ENCODE results near the gene DLX3. TPM values are rescaled to one million over a fixed set of nuclear protein-coding genes. Genes with fewer than 3 reads are reported as not detected.
A peak's percentile ranks its signal among the peaks of the same experiment; 100 is the strongest.

DLX3 gene
- total RNA-seq, 5 donors from 2014 or later (not counting 1 experiment from before 2014, with no cell fraction given), result not detected

DNA sequence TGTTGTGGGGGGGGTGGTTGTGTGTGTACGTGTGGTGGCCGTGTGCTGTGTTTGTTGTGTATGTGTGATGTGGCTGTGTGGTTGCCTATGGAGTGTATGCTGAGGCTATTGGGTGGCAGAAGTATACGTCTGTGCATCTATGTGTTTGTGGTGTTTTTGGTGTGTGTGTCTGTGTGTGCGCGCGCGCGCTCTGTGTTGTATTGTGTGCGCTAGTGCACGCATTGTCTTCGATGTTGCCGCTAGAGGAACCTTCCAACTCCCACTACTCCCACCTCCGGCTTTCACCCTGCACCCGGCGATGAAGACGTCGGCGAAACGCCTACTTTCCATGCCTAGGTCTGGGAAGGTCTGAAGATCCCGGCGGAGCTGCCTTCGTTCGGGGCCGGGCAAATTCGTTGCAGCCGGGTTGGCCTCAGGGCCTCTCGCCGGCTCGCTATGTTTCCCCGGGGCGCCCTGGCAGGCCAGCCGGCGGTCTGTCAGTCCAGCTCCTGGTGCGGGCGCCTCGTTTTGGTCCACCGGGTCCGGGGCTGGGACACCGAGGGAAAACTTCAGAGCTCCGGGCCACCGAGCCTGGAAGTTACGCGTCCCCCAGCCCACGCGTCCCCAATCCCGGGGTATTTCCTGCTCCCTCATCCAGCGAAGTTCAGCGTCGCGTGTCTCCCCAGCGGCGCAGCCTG lies 31.3 kb downstream of the DLX3 start:
- Mint-ChIP-seq H3K9me3 (no peaks in the 10 kb centered on the region), H3K27ac (peak overlapping the region in 1 of 2 donors; percentile 40), H3K4me1 (peaks cover 35 to 39% (median 35%) of the 10 kb centered on the region in 3 donors), H3K27me3 (peaks cover 70 to 76% of the 10 kb centered on the region in 2 donors), H3K4me3 (peak overlapping the region; percentile 1 to 73 (median 32)), H3K36me3 (no peaks in the 10 kb centered on the region)
- ChIA-PET POLR2A (no interaction called here), CTCF (no interaction called here)
- peaks cover 9 to 30% of the 10 kb centered on the region in 2 experiments for H3K4me1 ChIP-seq (ENCODE audit: control insufficient read depth in 1 of 2, extremely low read depth in 1 of 2, insufficient read depth in 2 of 2, low read length in 2 of 2)
- no peak overlapping the region for H3K27ac ChIP-seq (ENCODE audit: low read length)
- H3K27me3 ChIP-seq (replicated peaks in 1 of 2; ENCODE audit: control insufficient read depth in 2 of 2, extremely low read depth in 1 of 2, insufficient read depth in 2 of 2, low read length in 1 of 2), result peaks cover 22 to 85% of the 10 kb centered on the region in 2 experiments
- no peaks in the 10 kb centered on the region for H3K9me3 ChIP-seq
- H3K36me3 ChIP-seq (ENCODE audit: control insufficient read depth in 2 of 2, extremely low read depth in 1 of 2, insufficient read depth in 1 of 2, low read length in 1 of 2), result no peaks in the 10 kb centered on the region
- no peak for DNase-seq
- ATAC-seq (replicated peaks in 1 of 4), result no peak
- 8% methylated on average over 35 of the region's 52 CpGs for WGBS (ENCODE audit: insufficient coverage)
- peak overlapping the region in 1 of 2 donors; percentile 49 for H3K4me3 ChIP-seq (ENCODE audit: control insufficient read depth in 1 of 2, extremely low read depth in 1 of 2, low read length in 1 of 2)

DNA sequence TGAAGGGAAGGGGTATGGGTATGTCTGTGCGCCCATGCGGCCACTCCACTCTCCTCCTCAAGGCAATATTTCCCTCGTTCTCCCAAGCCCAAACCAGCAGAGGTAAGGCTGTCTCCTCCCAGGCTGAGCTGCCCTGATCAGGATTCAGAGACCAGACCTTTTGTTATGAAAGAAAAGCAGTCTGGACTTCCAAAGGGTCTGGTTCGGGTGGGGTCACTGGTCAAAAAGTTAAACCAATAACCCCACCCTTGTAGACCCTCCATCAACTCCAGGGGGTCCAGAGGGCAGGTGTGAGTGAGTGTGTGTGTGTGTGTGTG lies 31.8 kb downstream of the DLX3 start:
- H3K4me1 ChIP-seq (ENCODE audit: control insufficient read depth in 1 of 2, extremely low read depth in 1 of 2, insufficient read depth in 2 of 2, low read length in 2 of 2), result peaks cover 9 to 26% of the 10 kb centered on the region in 2 experiments
- POLR2A ChIA-PET, result no interaction called here
- CTCF ChIA-PET, result interaction anchor here in 1 of 2 donors (0.6 kb wide), 1 partner anchor 302 kb away, joined by 4 read pairs; no protein-coding TSS in a partner anchor
- Mint-ChIP-seq H3K27me3 (peaks cover 70 to 76% of the 10 kb centered on the region in 2 donors), H3K9me3 (no peaks in the 10 kb centered on the region), H3K4me1 (peaks cover 32 to 38% (median 33%) of the 10 kb centered on the region in 3 donors), H3K4me3 (peak overlapping the region in 1 of 3 donors; percentile 73), H3K36me3 (no peaks in the 10 kb centered on the region), H3K27ac (no peak overlapping the region)
- no peak overlapping the region for H3K4me3 ChIP-seq (ENCODE audit: control insufficient read depth in 1 of 2, extremely low read depth in 1 of 2, low read length in 1 of 2)
- ATAC-seq (replicated peaks in 1 of 4) (no peak), DNase-seq (no peak)
- H3K27ac ChIP-seq (ENCODE audit: low read length), result no peak overlapping the region
- no CpG with 5 or more reads among the region's 4 CpGs for WGBS (ENCODE audit: insufficient coverage)
- H3K27me3 ChIP-seq (replicated peaks in 1 of 2; ENCODE audit: control insufficient read depth in 2 of 2, extremely low read depth in 1 of 2, insufficient read depth in 2 of 2, low read length in 1 of 2), result peaks cover 22 to 81% of the 10 kb centered on the region in 2 experiments
- H3K36me3 ChIP-seq (ENCODE audit: control insufficient read depth in 2 of 2, extremely low read depth in 1 of 2, insufficient read depth in 1 of 2, low read length in 1 of 2), result no peaks in the 10 kb centered on the region
- no peaks in the 10 kb centered on the region for H3K9me3 ChIP-seq

DNA sequence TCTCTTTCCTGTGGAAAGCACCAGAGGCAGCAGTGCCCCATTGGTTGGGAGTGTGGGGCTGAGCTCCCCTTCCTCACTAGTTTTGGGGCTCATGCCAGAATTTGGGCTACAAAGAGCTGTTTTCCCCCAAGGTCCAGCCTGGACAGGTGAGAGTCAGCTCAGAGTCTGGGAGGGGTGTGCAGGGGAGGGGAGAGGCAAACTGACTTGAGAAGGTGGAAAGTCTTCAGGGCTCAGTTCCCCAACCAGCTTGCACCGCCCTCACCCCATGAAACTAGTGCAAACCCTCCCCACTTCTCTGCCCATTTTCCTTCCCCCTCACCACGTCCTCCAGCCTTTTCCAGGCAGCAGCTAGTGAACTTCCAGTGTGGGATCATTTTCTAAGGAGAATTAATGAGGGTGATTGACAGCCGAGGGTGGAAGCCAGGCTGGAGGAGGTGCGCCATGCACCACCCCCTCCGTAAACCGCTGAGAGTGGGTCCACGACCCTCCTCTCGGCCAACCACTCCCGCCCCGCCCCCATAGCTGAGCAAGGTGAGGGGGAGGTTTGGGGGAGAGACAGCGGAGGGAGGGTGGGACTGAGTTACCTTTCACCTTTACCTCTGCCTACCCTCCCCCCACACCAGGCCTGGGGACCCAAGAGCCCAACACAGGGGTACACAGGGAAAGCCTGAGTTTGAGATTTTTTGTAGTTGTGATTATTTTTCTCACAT lies 32.3 kb downstream of the DLX3 start:
- H3K4me3 Mint-ChIP-seq, result peak overlapping the region in 1 of 3 donors; percentile 73
- Histone ChIP-seq H3K36me3 (ENCODE audit: control insufficient read depth in 2 of 2, extremely low read depth in 1 of 2, insufficient read depth in 1 of 2, low read length in 1 of 2) (no peaks in the 10 kb centered on the region), H3K4me3 (ENCODE audit: control insufficient read depth in 1 of 2, extremely low read depth in 1 of 2, low read length in 1 of 2) (no peak overlapping the region), H3K9me3 (no peaks in the 10 kb centered on the region), H3K4me1 (ENCODE audit: control insufficient read depth in 1 of 2, extremely low read depth in 1 of 2, insufficient read depth in 2 of 2, low read length in 2 of 2) (peaks cover 9 to 24% of the 10 kb centered on the region in 2 experiments), H3K27me3 (replicated peaks in 1 of 2; ENCODE audit: control insufficient read depth in 2 of 2, extremely low read depth in 1 of 2, insufficient read depth in 2 of 2, low read length in 1 of 2) (peaks cover 22 to 79% of the 10 kb centered on the region in 2 experiments), H3K27ac (ENCODE audit: low read length) (no peak overlapping the region)
- CTCF ChIA-PET, result interaction anchor here in 1 of 2 donors (0.6 kb wide), 1 partner anchor 301 kb away, joined by 4 read pairs; no protein-coding TSS in a partner anchor
- no peak overlapping the region for H3K27ac Mint-ChIP-seq
- DNase-seq, result no peak
- ATAC-seq (replicated peaks in 1 of 4), result peak in 1 of 4 experiments; percentile 34
- peaks cover 28 to 33% (median 33%) of the 10 kb centered on the region in 3 donors for H3K4me1 Mint-ChIP-seq
- peaks cover 69 to 73% of the 10 kb centered on the region in 2 donors for H3K27me3 Mint-ChIP-seq
- no CpG with 5 or more reads among the region's 11 CpGs for WGBS (ENCODE audit: insufficient coverage)
- no peaks in the 10 kb centered on the region for H3K36me3 Mint-ChIP-seq
- POLR2A ChIA-PET, result no interaction called here
- H3K9me3 Mint-ChIP-seq, result no peaks in the 10 kb centered on the region

DNA sequence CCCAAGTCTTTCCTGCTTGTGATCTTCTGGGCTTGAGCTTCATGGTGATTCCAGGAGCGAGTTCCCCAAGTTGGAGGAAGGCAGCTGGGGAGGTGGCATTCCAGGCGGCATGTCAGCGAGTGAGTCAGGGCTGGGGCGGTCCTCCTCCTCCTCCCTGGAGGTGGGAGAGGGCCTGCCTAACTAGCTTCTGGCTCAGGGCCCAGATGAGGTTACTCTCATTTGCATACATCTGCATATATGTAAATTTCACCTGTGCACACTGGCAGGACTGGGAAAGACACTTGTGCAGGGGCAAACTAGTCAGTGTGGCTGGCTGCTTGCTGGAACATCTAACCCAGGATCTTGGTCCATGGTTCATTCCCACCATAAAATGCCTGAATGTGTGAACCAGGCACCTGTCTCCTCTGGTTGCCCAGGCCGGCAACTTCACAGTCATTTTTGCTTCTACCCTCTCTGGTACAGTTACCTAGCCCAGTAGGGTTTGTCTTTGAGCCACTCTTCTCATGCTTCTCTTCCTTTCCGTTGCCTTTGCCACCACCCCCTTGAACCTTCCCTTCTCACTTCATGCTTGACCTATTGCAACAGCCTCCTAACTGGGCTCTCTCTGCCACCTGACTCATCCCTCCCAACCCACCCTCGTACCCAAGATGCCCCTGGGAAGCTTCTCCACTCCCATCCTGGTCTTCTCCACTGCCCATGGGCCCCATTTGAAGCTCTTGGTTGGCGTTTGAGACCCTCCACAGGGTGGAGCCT lies 35.7 kb downstream of the DLX3 start:
- ATAC-seq (replicated peaks in 1 of 4) (no peak), DNase-seq (no peak)
- H3K4me3 ChIP-seq (ENCODE audit: control insufficient read depth in 1 of 2, extremely low read depth in 1 of 2, low read length in 1 of 2), result no peak overlapping the region
- H3K27ac ChIP-seq (ENCODE audit: low read length), result no peak overlapping the region
- H3K27ac Mint-ChIP-seq, result no peak overlapping the region
- no peaks in the 10 kb centered on the region for H3K36me3 ChIP-seq (ENCODE audit: control insufficient read depth in 2 of 2, extremely low read depth in 1 of 2, insufficient read depth in 1 of 2, low read length in 1 of 2)
- peaks cover 2 to 13% of the 10 kb centered on the region in 2 experiments for H3K4me1 ChIP-seq (ENCODE audit: control insufficient read depth in 1 of 2, extremely low read depth in 1 of 2, insufficient read depth in 2 of 2, low read length in 2 of 2)
- ChIA-PET CTCF (no interaction called here), POLR2A (no interaction called here)
- WGBS (ENCODE audit: insufficient coverage), result 70% methylated on average over 2 of the region's 8 CpGs
- H3K27me3 ChIP-seq (replicated peaks in 1 of 2; ENCODE audit: control insufficient read depth in 2 of 2, extremely low read depth in 1 of 2, insufficient read depth in 2 of 2, low read length in 1 of 2), result peaks cover 13 to 64% of the 10 kb centered on the region in 2 experiments
- H3K36me3 Mint-ChIP-seq, result no peaks in the 10 kb centered on the region
- H3K27me3 Mint-ChIP-seq, result peaks cover 43 to 48% of the 10 kb centered on the region in 2 donors
- H3K4me3 Mint-ChIP-seq, result no peak overlapping the region
- H3K9me3 ChIP-seq, result no peaks in the 10 kb centered on the region
- no peaks in the 10 kb centered on the region for H3K9me3 Mint-ChIP-seq
- peaks cover 11 to 13% (median 13%) of the 10 kb centered on the region in 3 donors for H3K4me1 Mint-ChIP-seq

DNA sequence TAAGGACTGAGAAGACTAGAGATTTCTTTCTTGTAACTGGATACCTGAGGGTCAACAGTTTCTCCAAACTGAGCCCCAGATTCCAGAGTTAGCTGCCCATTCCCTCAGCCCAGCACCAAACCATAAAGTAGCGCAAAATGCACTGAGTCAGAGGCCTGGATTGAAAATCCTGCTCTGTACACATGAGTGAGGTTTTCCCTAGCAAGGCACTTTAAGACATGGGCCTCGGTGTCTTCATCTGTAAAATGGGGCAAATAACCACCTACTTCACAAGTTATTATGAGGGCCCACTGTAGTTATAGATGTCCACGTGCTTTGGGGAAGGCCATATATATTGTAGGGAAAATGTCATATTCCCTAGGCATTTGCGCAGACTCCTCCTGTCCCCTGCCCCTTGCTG lies 36.3 kb downstream of the DLX3 start:
- ATAC-seq (replicated peaks in 1 of 4) (no peak), DNase-seq (no peak)
- no peak overlapping the region for H3K4me3 ChIP-seq (ENCODE audit: control insufficient read depth in 1 of 2, extremely low read depth in 1 of 2, low read length in 1 of 2)
- H3K4me3 Mint-ChIP-seq, result no peak overlapping the region
- H3K9me3 Mint-ChIP-seq, result no peaks in the 10 kb centered on the region
- peaks cover 10 to 61% of the 10 kb centered on the region in 2 experiments for H3K27me3 ChIP-seq (replicated peaks in 1 of 2; ENCODE audit: control insufficient read depth in 2 of 2, extremely low read depth in 1 of 2, insufficient read depth in 2 of 2, low read length in 1 of 2)
- H3K27me3 Mint-ChIP-seq, result peaks cover 41 to 47% of the 10 kb centered on the region in 2 donors
- WGBS (ENCODE audit: insufficient coverage), result 100% methylated on average over 1 of the region's 4 CpGs
- no peaks in the 10 kb centered on the region for H3K9me3 ChIP-seq
- POLR2A ChIA-PET, result no interaction called here
- no peak overlapping the region for H3K27ac Mint-ChIP-seq
- no peak overlapping the region for H3K27ac ChIP-seq (ENCODE audit: low read length)
- H3K4me1 ChIP-seq (ENCODE audit: control insufficient read depth in 1 of 2, extremely low read depth in 1 of 2, insufficient read depth in 2 of 2, low read length in 2 of 2), result peaks cover 0 to 6% of the 10 kb centered on the region in 2 experiments
- H3K36me3 ChIP-seq (ENCODE audit: control insufficient read depth in 2 of 2, extremely low read depth in 1 of 2, insufficient read depth in 1 of 2, low read length in 1 of 2), result no peaks in the 10 kb centered on the region
- H3K36me3 Mint-ChIP-seq, result no peaks in the 10 kb centered on the region
- H3K4me1 Mint-ChIP-seq, result peaks cover 5 to 8% (median 7%) of the 10 kb centered on the region in 3 donors
- CTCF ChIA-PET, result no interaction called here

DNA sequence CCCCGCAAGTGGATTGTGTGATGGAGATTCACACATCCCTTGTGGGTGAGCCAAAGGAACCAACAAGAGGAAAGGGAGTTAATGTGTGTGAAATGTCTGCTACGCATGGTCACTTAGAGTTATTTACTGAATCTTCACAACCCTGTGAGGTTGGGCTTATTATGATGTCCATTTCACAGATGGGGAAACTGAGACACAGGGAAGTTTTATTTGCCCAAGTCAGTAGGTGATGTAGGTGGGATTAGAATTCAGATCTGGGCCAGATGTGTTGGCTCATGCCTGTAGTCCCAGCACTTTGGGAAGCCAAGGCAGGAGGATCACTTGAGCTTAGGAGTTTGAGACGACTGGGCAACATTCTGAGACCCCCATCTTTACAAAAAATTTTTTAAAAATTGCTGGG lies 37.7 kb downstream of the DLX3 start:
- Mint-ChIP-seq H3K27me3 (peaks cover 44 to 46% of the 10 kb centered on the region in 2 donors), H3K27ac (no peak overlapping the region), H3K36me3 (no peaks in the 10 kb centered on the region), H3K4me3 (no peak overlapping the region), H3K9me3 (no peaks in the 10 kb centered on the region), H3K4me1 (peaks cover 0 to 1% (median 0%) of the 10 kb centered on the region in 3 donors)
- CTCF ChIA-PET, result interaction anchor here (0.5 to 0.6 kb wide), 2 partner anchors 91 to 123 kb away, joined by 3 read pairs; no protein-coding TSS in a partner anchor
- Histone ChIP-seq H3K9me3 (no peaks in the 10 kb centered on the region), H3K36me3 (ENCODE audit: control insufficient read depth in 2 of 2, extremely low read depth in 1 of 2, insufficient read depth in 1 of 2, low read length in 1 of 2) (no peaks in the 10 kb centered on the region), H3K4me1 (ENCODE audit: control insufficient read depth in 1 of 2, extremely low read depth in 1 of 2, insufficient read depth in 2 of 2, low read length in 2 of 2) (no peaks in the 10 kb centered on the region), H3K27ac (ENCODE audit: low read length) (no peak overlapping the region), H3K4me3 (ENCODE audit: control insufficient read depth in 1 of 2, extremely low read depth in 1 of 2, low read length in 1 of 2) (no peak overlapping the region), H3K27me3 (replicated peaks in 1 of 2; ENCODE audit: control insufficient read depth in 2 of 2, extremely low read depth in 1 of 2, insufficient read depth in 2 of 2, low read length in 1 of 2) (peaks cover 5 to 60% of the 10 kb centered on the region in 2 experiments)
- POLR2A ChIA-PET, result no interaction called here
- no CpG with 5 or more reads among the region's 3 CpGs for WGBS (ENCODE audit: insufficient coverage)
- ATAC-seq (replicated peaks in 1 of 4) (no peak), DNase-seq (no peak)

Measured in T-cell (primary cell).